ENCODE results near the gene DDX41. TPM values are rescaled to one million over a fixed set of nuclear protein-coding genes. Genes with fewer than 3 reads are reported as not detected.

DDX41 gene
- total and polyA plus RNA-seq, 2 donors (not counting 1 experiment from before 2014, with no cell fraction given) = 66.8 to 79.1 TPM

DNA sequence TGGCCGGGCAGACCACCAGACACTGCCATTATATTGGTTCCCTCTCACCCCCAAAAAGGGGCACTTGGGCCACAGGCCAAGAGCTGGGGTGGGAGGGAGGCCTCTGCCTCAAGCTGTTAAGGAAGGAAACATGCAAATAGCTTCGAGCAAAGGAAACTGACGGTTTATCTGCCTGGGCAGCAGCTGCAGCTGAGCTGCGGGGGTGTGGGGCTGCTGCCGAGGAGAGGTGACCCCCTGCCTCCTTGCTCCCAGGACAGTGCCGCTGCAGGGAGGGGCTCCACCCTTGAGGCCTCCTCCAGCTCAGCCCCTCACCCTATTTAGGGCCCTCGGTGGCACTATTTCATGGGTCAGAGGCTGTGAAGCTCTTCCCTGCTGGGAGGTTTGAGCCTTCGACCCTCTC, 7.9 kb downstream of the DDX41 start:
- no peaks in the 10 kb centered on the region for H3K9me3 ChIP-seq (ENCODE audit: control insufficient read depth, insufficient read depth, low read depth, low read length)
- H3K4me1 ChIP-seq (ENCODE audit: control insufficient read depth, extremely low read depth, insufficient read depth, low read length) = no peaks in the 10 kb centered on the region
- H3K27me3 ChIP-seq (ENCODE audit: control insufficient read depth, insufficient read depth, low read length) = no peaks in the 10 kb centered on the region
- no peaks in the 10 kb centered on the region for H3K79me2 ChIP-seq (ENCODE audit: control insufficient read depth, insufficient read depth, low read length)
- H3K36me3 ChIP-seq (ENCODE audit: control insufficient read depth, insufficient read depth, low read length) = peaks cover 30% of the 10 kb centered on the region
- TF ChIP-seq, protein P1, sequence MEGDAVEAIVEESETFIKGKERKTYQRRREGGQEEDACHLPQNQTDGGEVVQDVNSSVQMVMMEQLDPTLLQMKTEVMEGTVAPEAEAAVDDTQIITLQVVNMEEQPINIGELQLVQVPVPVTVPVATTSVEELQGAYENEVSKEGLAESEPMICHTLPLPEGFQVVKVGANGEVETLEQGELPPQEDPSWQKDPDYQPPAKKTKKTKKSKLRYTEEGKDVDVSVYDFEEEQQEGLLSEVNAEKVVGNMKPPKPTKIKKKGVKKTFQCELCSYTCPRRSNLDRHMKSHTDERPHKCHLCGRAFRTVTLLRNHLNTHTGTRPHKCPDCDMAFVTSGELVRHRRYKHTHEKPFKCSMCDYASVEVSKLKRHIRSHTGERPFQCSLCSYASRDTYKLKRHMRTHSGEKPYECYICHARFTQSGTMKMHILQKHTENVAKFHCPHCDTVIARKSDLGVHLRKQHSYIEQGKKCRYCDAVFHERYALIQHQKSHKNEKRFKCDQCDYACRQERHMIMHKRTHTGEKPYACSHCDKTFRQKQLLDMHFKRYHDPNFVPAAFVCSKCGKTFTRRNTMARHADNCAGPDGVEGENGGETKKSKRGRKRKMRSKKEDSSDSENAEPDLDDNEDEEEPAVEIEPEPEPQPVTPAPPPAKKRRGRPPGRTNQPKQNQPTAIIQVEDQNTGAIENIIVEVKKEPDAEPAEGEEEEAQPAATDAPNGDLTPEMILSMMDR (conservative IDR thresholded peaks at IDR 0.05 in 1 of 2, IDR thresholded peaks at IDR 0.05 in 1 of 2; ENCODE audit: low read depth in 1 of 2, low read length in 2 of 2) = no peak
- no peak for TF ChIP-seq EZH2 (IDR thresholded peaks at IDR 0.05; ENCODE audit: low read length, missing control alignments)
- H3K4me3 ChIP-seq (replicated peaks in 1 of 4; ENCODE audit: control extremely low read depth in 1 of 4, insufficient read depth in 1 of 4, low read depth in 3 of 4, low read length in 4 of 4) = no peak overlapping the region
- no peak overlapping the region for H3K4me2 ChIP-seq (ENCODE audit: extremely low read depth, insufficient read depth, low read length)
- H3K27ac ChIP-seq (ENCODE audit: insufficient read depth, low read length) = no peak overlapping the region
- DNase-seq (ENCODE audit: low read depth in 2 of 2) = no peak
- H2AFZ ChIP-seq (ENCODE audit: low read length) = no peak overlapping the region
- H4K20me1 ChIP-seq (ENCODE audit: control insufficient read depth, extremely low read depth, insufficient read depth, low read length) = no peaks in the 10 kb centered on the region
- no peak overlapping the region for H3K9ac ChIP-seq (ENCODE audit: insufficient read depth, low read length)

DNA sequence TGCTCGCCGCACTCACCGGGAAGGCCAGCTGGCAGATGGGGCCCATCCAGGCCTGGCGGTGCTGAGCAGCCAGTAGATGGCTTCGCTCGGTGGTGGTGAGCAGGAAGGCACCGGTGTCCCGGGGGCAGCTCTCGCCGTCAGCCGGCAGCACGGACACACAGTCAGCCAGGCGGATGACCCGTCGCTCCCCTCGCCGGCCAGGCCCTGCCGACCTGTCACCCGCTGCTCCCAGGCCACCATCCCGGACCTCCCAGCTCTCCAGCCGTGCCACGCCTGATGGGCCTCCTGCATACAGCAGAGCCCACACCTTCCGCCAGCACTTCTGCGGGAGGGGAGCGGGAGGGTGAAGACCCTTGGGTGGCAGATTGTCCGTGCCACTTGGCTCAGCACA, 8.5 kb downstream of the DDX41 start:
- no peaks in the 10 kb centered on the region for H3K4me1 ChIP-seq (ENCODE audit: control insufficient read depth, extremely low read depth, insufficient read depth, low read length)
- H3K9ac ChIP-seq (ENCODE audit: insufficient read depth, low read length) = no peak overlapping the region
- H3K4me2 ChIP-seq (ENCODE audit: extremely low read depth, insufficient read depth, low read length) = no peak overlapping the region
- H3K9me3 ChIP-seq (ENCODE audit: control insufficient read depth, insufficient read depth, low read depth, low read length) = no peaks in the 10 kb centered on the region
- H3K4me3 ChIP-seq (replicated peaks in 1 of 4; ENCODE audit: control extremely low read depth in 1 of 4, insufficient read depth in 1 of 4, low read depth in 3 of 4, low read length in 4 of 4) = no peak overlapping the region
- no peak for TF ChIP-seq EZH2 (IDR thresholded peaks at IDR 0.05; ENCODE audit: low read length, missing control alignments)
- TF ChIP-seq, protein P1 (conservative IDR thresholded peaks at IDR 0.05 in 1 of 2, IDR thresholded peaks at IDR 0.05 in 1 of 2; ENCODE audit: low read depth in 1 of 2, low read length in 2 of 2) = no peak
- no peaks in the 10 kb centered on the region for H3K79me2 ChIP-seq (ENCODE audit: control insufficient read depth, insufficient read depth, low read length)
- no peak overlapping the region for H3K27ac ChIP-seq (ENCODE audit: insufficient read depth, low read length)
- no peak overlapping the region for H2AFZ ChIP-seq (ENCODE audit: low read length)
- peaks cover 27% of the 10 kb centered on the region for H3K36me3 ChIP-seq (ENCODE audit: control insufficient read depth, insufficient read depth, low read length)
- DNase-seq (ENCODE audit: low read depth in 2 of 2) = no peak
- H4K20me1 ChIP-seq (ENCODE audit: control insufficient read depth, extremely low read depth, insufficient read depth, low read length) = no peaks in the 10 kb centered on the region
- no peaks in the 10 kb centered on the region for H3K27me3 ChIP-seq (ENCODE audit: control insufficient read depth, insufficient read depth, low read length)

DNA sequence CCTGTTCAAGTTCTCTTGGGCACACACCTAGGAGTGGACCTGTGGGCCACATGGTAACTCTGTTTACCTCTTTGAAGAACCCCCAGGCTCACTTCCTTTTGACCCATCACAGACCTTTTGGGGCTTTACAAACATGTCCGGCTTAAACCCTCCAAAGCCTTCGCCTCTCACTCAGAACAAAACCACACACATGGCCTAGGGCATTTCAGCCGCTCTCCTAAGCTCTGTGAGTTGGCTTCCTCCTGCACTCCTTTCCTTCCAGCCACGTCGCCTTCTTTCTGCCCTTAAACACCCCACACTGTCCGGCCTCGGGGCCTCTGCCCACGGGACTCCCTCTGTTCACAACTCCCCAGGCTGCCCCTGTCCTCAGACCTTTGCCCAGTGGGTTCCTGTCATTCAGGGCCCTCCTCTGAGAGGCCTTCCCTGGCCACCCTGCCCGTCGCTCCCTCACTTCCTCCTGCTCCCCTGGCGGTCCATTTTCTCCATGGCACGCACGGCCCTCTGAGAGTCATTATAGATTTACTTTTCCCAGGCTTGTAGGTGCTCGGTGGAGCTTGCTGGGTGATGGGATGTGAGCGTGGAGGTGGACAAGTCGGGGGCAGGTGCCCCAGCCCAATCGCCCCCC, 9.1 kb downstream of the DDX41 start:
- Histone ChIP-seq H3K4me3 (replicated peaks in 1 of 4; ENCODE audit: control extremely low read depth in 1 of 4, insufficient read depth in 1 of 4, low read depth in 3 of 4, low read length in 4 of 4) (no peak overlapping the region), H4K20me1 (ENCODE audit: control insufficient read depth, extremely low read depth, insufficient read depth, low read length) (no peaks in the 10 kb centered on the region), H2AFZ (ENCODE audit: low read length) (no peak overlapping the region), H3K9ac (ENCODE audit: insufficient read depth, low read length) (no peak overlapping the region), H3K4me1 (ENCODE audit: control insufficient read depth, extremely low read depth, insufficient read depth, low read length) (no peaks in the 10 kb centered on the region), H3K9me3 (ENCODE audit: control insufficient read depth, insufficient read depth, low read depth, low read length) (no peaks in the 10 kb centered on the region), H3K27ac (ENCODE audit: insufficient read depth, low read length) (no peak overlapping the region), H3K36me3 (ENCODE audit: control insufficient read depth, insufficient read depth, low read length) (peaks cover 22% of the 10 kb centered on the region), H3K4me2 (ENCODE audit: extremely low read depth, insufficient read depth, low read length) (no peak overlapping the region), H3K79me2 (ENCODE audit: control insufficient read depth, insufficient read depth, low read length) (no peaks in the 10 kb centered on the region), H3K27me3 (ENCODE audit: control insufficient read depth, insufficient read depth, low read length) (no peaks in the 10 kb centered on the region)
- no peak for TF ChIP-seq EZH2 (IDR thresholded peaks at IDR 0.05; ENCODE audit: low read length, missing control alignments)
- TF ChIP-seq, protein P1 (conservative IDR thresholded peaks at IDR 0.05 in 1 of 2, IDR thresholded peaks at IDR 0.05 in 1 of 2; ENCODE audit: low read depth in 1 of 2, low read length in 2 of 2) = no peak
- DNase-seq (ENCODE audit: low read depth in 2 of 2) = no peak

Data from fibroblast of lung (primary cell).